NCI-H1417 (cell line): ENCODE results near the gene CUX1.
"Not testable (repeated sequence)": the region's sequence is repeated elsewhere in the genome, so short reads cannot be mapped to it uniquely, and the experiment has no call there.

Experiments used
- DNase-seq, 3 experiments: peaks; one replicate each; lab custom pipeline; 2025; lab: John Stamatoyannopoulos, UW

Gene CUX1

GRCh38 chr7:102288285-102288930 lies 471.0 kb downstream of the CUX1 start:
- no peak for DNase-seq

GRCh38 chr7:102289057-102289456 lies 471.6 kb downstream of the CUX1 start:
- DNase-seq: no peak

- DNase-seq: no peak
Measured at GRCh38 chr7:102291056-102291915, 473.9 kb downstream of the CUX1 start.

- no peak for DNase-seq
Measured at GRCh38 chr7:102291916-102292267, 474.5 kb downstream of the CUX1 start.

- DNase-seq: peak in 1 of 3 experiments; percentile 41
Measured at GRCh38 chr7:102292813-102293798, 475.7 kb downstream of the CUX1 start.

- DNase-seq: no peak
Measured at GRCh38 chr7:102294589-102294988, 477.2 kb downstream of the CUX1 start.

- peak in 1 of 3 experiments; percentile 19 for DNase-seq
Measured at GRCh38 chr7:102295346-102296178, 478.1 kb downstream of the CUX1 start.

GRCh38 chr7:102296179-102296438 lies 478.7 kb downstream of the CUX1 start:
- no peak for DNase-seq

GRCh38 chr7:102296514-102296913 lies 479.1 kb downstream of the CUX1 start:
- DNase-seq: no peak

- no peak for DNase-seq
Measured at GRCh38 chr7:102297487-102298218, 480.2 kb downstream of the CUX1 start.

GRCh38 chr7:102300643-102301221 lies 483.3 kb downstream of the CUX1 start:
- DNase-seq: no peak

- not testable (repeated sequence) for DNase-seq
Measured at GRCh38 chr7:102301367-102301766, 483.9 kb downstream of the CUX1 start.

- DNase-seq: no peak
Measured at GRCh38 chr7:102302025-102302424, 484.6 kb downstream of the CUX1 start.

- peak in 2 of 3 experiments; percentile 20 to 60 for DNase-seq
Measured at GRCh38 chr7:102303669-102304422, 486.4 kb downstream of the CUX1 start.

GRCh38 chr7:102304668-102305067 lies 487.2 kb downstream of the CUX1 start:
- DNase-seq: no peak

GRCh38 chr7:102305414-102306268 lies 488.2 kb downstream of the CUX1 start:
- DNase-seq: no peak

GRCh38 chr7:102306916-102307677 lies 489.7 kb downstream of the CUX1 start:
- DNase-seq: peak in 2 of 3 experiments; percentile 25 to 62

GRCh38 chr7:102310414-102310815 lies 493.0 kb downstream of the CUX1 start:
- no peak for DNase-seq
